Transverse colon (tissue), 4 donors: Measurements from ENCODE around the gene DNAJA3. TPM values are rescaled to one million over a fixed set of nuclear protein-coding genes. Genes with fewer than 3 reads are reported as not detected.

ENCODE experiments used
- DNase-seq: peaks from one replicate; pipeline ENCODE4 v3.0.0-alpha.2; 2019
- H3K27ac ChIP-seq, 4 donors: fragments of 200-600 bp; sonication (generic); 2 replicates each; pipeline ENCODE4 v1.5.1; 2016 to 2018; ENCODE audit warnings: inconsistent platforms in 4 of 4
- H3K27me3 ChIP-seq: fragments of 200-600 bp; sonication (generic); 2 replicates; pipeline ENCODE4 v1.5.1; 2017; ENCODE audit warnings: inconsistent platforms
- H3K36me3 ChIP-seq, 4 donors: fragments of 200-600 bp; sonication (generic); 2 replicates each; pipeline ENCODE4 v1.5.1; 2017 to 2019; ENCODE audit warnings: inconsistent platforms in 4 of 4
- H3K4me1 ChIP-seq, 4 donors: fragments of 200-600 bp; sonication (generic); 2 replicates each; pipeline ENCODE4 v1.5.1; 2017 to 2020; ENCODE audit warnings: inconsistent platforms in 4 of 4
- H3K4me3 ChIP-seq, 4 donors: fragments of 200-600 bp; sonication (generic); 1 replicate in 1 of 4; 2 replicates in 3 of 4; pipeline versions ENCODE4 v1.5.1 to v1.6.1; 2017 to 2019; ENCODE audit warnings: inconsistent platforms in 4 of 4
- H3K9me3 ChIP-seq, 2 donors: fragments of 200-600 bp; sonication (generic); 2 replicates each; pipeline ENCODE4 v1.5.1; 2017 to 2019; ENCODE audit warnings: inconsistent platforms in 2 of 2
- CTCF ChIP-seq, 5 experiments: fragments of 200-600 bp in 3 of 5; fragments of 450-650 bp in 2 of 5; sonication (generic) in 3 of 5; IDR thresholded peaks; 1 replicate in 2 of 5; 2 replicates in 3 of 5; pipeline ENCODE4 v1.5.1; 2016 to 2017; ENCODE audit warnings: antibody characterized with exemption in 5 of 5, inconsistent platforms in 3 of 5, mild to moderate bottlenecking in 2 of 5, moderate library complexity in 1 of 5
- EP300 ChIP-seq: sonication (generic); formaldehyde crosslinking; IDR thresholded peaks from one replicate; pipeline ENCODE4 v1.6.1; 2017; ENCODE audit warnings: antibody characterized with exemption, low read depth
- POLR2A ChIP-seq: fragments of 450-650 bp; IDR thresholded peaks from one replicate; pipeline ENCODE4 v1.6.1; 2016; ENCODE audit warnings: antibody characterized with exemption, mild to moderate bottlenecking, moderate library complexity
- POLR2AphosphoS5 ChIP-seq, 3 donors: sonication (generic); formaldehyde crosslinking; IDR thresholded peaks; one replicate each; pipeline ENCODE4 v1.6.1; 2016; ENCODE audit warnings: antibody characterized with exemption in 3 of 3
- WGBS, 2 donors: methylation state at CpG; one replicate each; pipeline ENCODE4 v1.1.5; 2018; ENCODE audit warnings: low coverage in 1 of 2; 5-methylcytosine and 5-hydroxymethylcytosine counted together
- in situ Hi-C, 4 donors: fragments of 200-750 bp; cut with MboI; loops; one replicate each; pipeline versions ENCODE4 v1.15.0 to v1.15.1; 2017; ENCODE audit warnings: low sequenced_read_pairs in 3 of 4, low pct_ligation_motif_present in 1 of 4, low pct_unique_long_range_greater_than_20kb in 1 of 4
- intact Hi-C: fragments of 100-400 bp; cut with DNase I; formaldehyde crosslinking; loops from one replicate; pipeline ENCODE4 v1.15.1; 2023; ENCODE audit warnings: low total_unique reads
- total RNA-seq, 4 donors: library from RNA; depleted of rRNA; stranded (reverse); fragments of >200 nt; gene quantifications; one replicate each; pipeline ENCODE4 v1.1.0, GENCODE V29; 2016

DNAJA3 gene
- total RNA-seq, 4 donors from 2014 or later, result 49.0 to 126 (median 75.5) TPM

DNA sequence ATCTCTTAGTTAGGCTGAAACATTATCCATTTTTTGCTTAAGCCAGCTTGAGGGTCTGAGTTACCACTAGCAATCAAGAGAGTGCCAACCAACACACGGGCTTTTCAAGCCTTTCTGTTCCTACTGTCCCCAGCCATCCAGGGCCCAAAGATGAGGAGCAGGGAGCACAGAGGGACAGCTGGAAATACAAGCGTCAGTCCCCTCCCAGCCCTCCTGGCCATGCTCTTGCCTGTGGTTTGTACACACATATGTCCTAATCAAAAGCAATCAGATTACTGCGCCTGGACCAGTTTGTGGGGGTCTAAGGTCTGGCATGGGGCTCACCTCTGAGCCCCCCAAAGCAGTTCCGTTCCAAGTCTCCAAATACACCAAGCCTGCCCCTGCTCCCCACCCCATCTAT, 12.8 kb upstream of the DNAJA3 start:
- in situ Hi-C loops (loop anchor here in 1 of 4 donors (10.0 kb wide), 1 partner anchor 58 kb away; the partner anchor contains the start of gene PAM16), intact Hi-C loops (no loop called here)
- H3K27me3 ChIP-seq, result no peaks in the 10 kb centered on the region
- no peak overlapping the region for H3K27ac ChIP-seq
- no peak for DNase-seq
- 97% methylated on average over 4 of the region's 4 CpGs; no CpG with 5 or more reads in 1 of the 2 donors for WGBS, 2 donors
- peaks cover 20 to 44% (median 28%) of the 10 kb centered on the region in 4 donors for H3K4me1 ChIP-seq
- no peak overlapping the region for H3K4me3 ChIP-seq
- no peaks in the 10 kb centered on the region for H3K9me3 ChIP-seq
- peaks cover 0 to 3% (median 0%) of the 10 kb centered on the region in 4 donors for H3K36me3 ChIP-seq
- TF ChIP-seq POLR2AphosphoS5 (IDR thresholded peaks at IDR 0.05) (no peak), CTCF (IDR thresholded peaks at IDR 0.05) (no peak), EP300 (no peak), POLR2A (no peak)

- Histone ChIP-seq H3K4me3 (peak overlapping the region in 1 of 4 donors; percentile 90), H3K36me3 (no peaks in the 10 kb centered on the region), H3K4me1 (peaks cover 20 to 46% (median 28%) of the 10 kb centered on the region in 4 donors), H3K27me3 (no peaks in the 10 kb centered on the region), H3K9me3 (no peaks in the 10 kb centered on the region), H3K27ac (peak overlapping the region; percentile 92 to 99 (median 96))
- peak; percentile 61 for DNase-seq
- intact Hi-C loops, result no loop called here
- no peak for TF ChIP-seq POLR2A
- no peak for TF ChIP-seq CTCF (IDR thresholded peaks at IDR 0.05)
- no peak for TF ChIP-seq POLR2AphosphoS5 (IDR thresholded peaks at IDR 0.05)
- no peak for TF ChIP-seq EP300
- in situ Hi-C loops, result loop anchor here in 1 of 4 donors (10.0 kb wide), 1 partner anchor 60 kb away; the partner anchor contains the start of gene PAM16
- 50 to 66% methylated on average over 2 to 7 of the region's 7 CpGs for WGBS, 2 donors
Measured at GRCh38 chr16:4414187-4414917, 11.3 kb upstream of the DNAJA3 start.

DNA sequence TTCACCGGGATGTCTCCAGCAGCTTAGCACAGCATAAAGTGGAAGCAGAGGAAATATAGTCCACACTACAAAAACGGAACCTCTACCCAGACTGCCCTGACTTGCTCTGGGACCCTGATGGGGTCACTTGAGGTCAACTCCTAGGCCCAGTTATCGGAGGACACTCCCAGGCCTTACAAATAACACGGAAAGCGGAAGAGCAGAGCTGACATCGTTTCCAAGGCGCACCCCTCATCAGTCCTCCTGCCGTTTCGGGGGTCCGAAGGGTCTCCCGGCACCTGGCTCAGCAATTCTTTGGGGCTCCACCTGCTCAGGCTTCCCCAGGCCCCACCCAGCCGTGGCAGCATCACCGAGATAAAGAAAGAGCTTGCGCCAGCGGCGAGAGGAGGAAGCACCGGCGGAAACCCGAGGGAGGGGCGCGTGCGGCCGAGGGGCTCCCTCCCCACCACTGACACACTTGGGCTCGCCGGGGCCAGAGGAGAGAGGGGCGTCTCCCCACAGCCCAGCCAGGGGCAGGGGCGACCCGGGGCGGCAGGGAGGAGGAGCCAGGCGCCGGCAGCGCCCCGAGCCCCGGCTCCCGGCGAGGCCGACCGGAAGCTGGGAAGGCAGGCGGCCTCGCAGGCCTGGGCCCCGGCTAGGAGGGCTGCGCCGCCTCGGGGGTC, 10.0 kb upstream of the DNAJA3 start:
- TF ChIP-seq CTCF (IDR thresholded peaks at IDR 0.05), result peak in 1 of 5 experiments; percentile 43
- no peak for TF ChIP-seq EP300
- peak in 2 of 3 donors; percentile 47 to 49 for TF ChIP-seq POLR2AphosphoS5 (IDR thresholded peaks at IDR 0.05)
- peak; percentile 64 for TF ChIP-seq POLR2A
- Histone ChIP-seq H3K4me3 (peak overlapping the region; percentile 79 to 98 (median 93)), H3K36me3 (no peaks in the 10 kb centered on the region), H3K27ac (peak overlapping the region; percentile 92 to 99 (median 96)), H3K27me3 (no peaks in the 10 kb centered on the region), H3K9me3 (no peaks in the 10 kb centered on the region), H3K4me1 (peaks cover 20 to 54% (median 31%) of the 10 kb centered on the region in 4 donors)
- 0 to 1% methylated on average over 3 to 27 of the region's 44 CpGs for WGBS, 2 donors
- DNase-seq, result peak; percentile 72
- in situ Hi-C loops (loop anchor here in 1 of 4 donors (10.0 kb wide), 1 partner anchor 61 kb away; the partner anchor contains the start of gene PAM16), intact Hi-C loops (no loop called here)
